Measurements from ENCODE around the gene CRACR2A. TPM values are rescaled to one million over a fixed set of nuclear protein-coding genes. Genes with fewer than 3 reads are reported as not detected.

CRACR2A gene
- polyA plus RNA-seq, 2 of the 4 experiments (the other 2 are of a cell fraction): 1.1 to 3.8 TPM

- CTCF ChIA-PET: interaction anchor here (1.4 kb wide), 1 partner anchor 329 kb away, joined by 4 read pairs; no protein-coding TSS in a partner anchor
- FAIRE-seq (no peak), DNase-seq (ENCODE audit: low read depth in 1 of 2, low spot score in 1 of 2) (no peak), ATAC-seq (no peak)
- no peaks in the 10 kb centered on the region for H3K4me1 ChIP-seq
- no peak overlapping the region for H3K4me2 ChIP-seq
- H3K9me3 ChIP-seq: no peaks in the 10 kb centered on the region
- H3K27ac ChIP-seq: no peak overlapping the region
- no peak overlapping the region for H3K4me3 ChIP-seq
- POLR2A ChIA-PET: no interaction called here
- 80% methylated on average over 14 of the region's 14 CpGs for WGBS (ENCODE audit: missing lambda C conversion rate)
- TF ChIP-seq TFCP2L1 (CRISPR knock-in tag; IDR thresholded peaks at IDR 0.05): no peak
- TF ChIP-seq NPAS2 (CRISPR knock-in tag; IDR thresholded peaks at IDR 0.05; ENCODE audit: borderline replicate concordance): no peak
These were observed 123.7 kb downstream of the CRACR2A start for GRCh38 chr12:3629057-3629830.

GRCh38 chr12:3628629-3629028, 124.3 kb downstream of the CRACR2A start:
- 52% methylated on average over 8 of the region's 8 CpGs for WGBS (ENCODE audit: missing lambda C conversion rate)
- Histone ChIP-seq H3K4me3 (no peak overlapping the region), H3K27ac (no peak overlapping the region), H3K4me1 (no peaks in the 10 kb centered on the region), H3K4me2 (no peak overlapping the region), H3K9me3 (no peaks in the 10 kb centered on the region)
- FAIRE-seq (no peak), DNase-seq (ENCODE audit: low read depth in 1 of 2, low spot score in 1 of 2) (no peak), ATAC-seq (no peak)
- CTCF ChIA-PET: interaction anchor here (1.4 kb wide), 1 partner anchor 328 kb away, joined by 4 read pairs; no protein-coding TSS in a partner anchor
- POLR2A ChIA-PET: no interaction called here
- TF ChIP-seq BHLHE40 (IDR thresholded peaks at IDR 0.05; ENCODE audit: low read depth, low read length): no peak
- TF ChIP-seq GATA3 (IDR thresholded peaks at IDR 0.05; ENCODE audit: borderline replicate concordance): no peak
- no peak for TF ChIP-seq ZFP36 (IDR thresholded peaks at IDR 0.05; ENCODE audit: borderline replicate concordance, partially characterized antibody)
- no peak for TF ChIP-seq JUNB (IDR thresholded peaks at IDR 0.05)
- no peak for TF ChIP-seq HMGXB4 (CRISPR knock-in tag; IDR thresholded peaks at IDR 0.05; ENCODE audit: borderline replicate concordance)
- TF ChIP-seq FOXS1 (CRISPR knock-in tag; IDR thresholded peaks at IDR 0.05): no peak
- no peak for TF ChIP-seq SREBF2 (IDR thresholded peaks at IDR 0.05)
- TF ChIP-seq MAX (IDR thresholded peaks at IDR 0.05): no peak
- TF ChIP-seq HEYL (CRISPR knock-in tag; IDR thresholded peaks at IDR 0.05): no peak
- no peak for TF ChIP-seq MYC (IDR thresholded peaks at IDR 0.05; ENCODE audit: borderline replicate concordance, low read length)
- TF ChIP-seq RAD21 (conservative IDR thresholded peaks at IDR 0.05 in 1 of 2, IDR thresholded peaks at IDR 0.05 in 1 of 2): no peak

- ATAC-seq: no peak
These were observed 125.6 kb downstream of the CRACR2A start for GRCh38 chr12:3627336-3627735.

More at GRCh38 chr12:3627336-3627735, 125.6 kb downstream of the CRACR2A start:
- H3K4me1 ChIP-seq: no peaks in the 10 kb centered on the region
- CTCF ChIA-PET: interaction anchor here (1.0 kb wide), 1 partner anchor 327 kb away, joined by 3 read pairs; no protein-coding TSS in a partner anchor
- H3K27ac ChIP-seq: no peak overlapping the region
- FAIRE-seq: no peak
- no peak overlapping the region for H3K4me3 ChIP-seq
- no peak overlapping the region for H3K4me2 ChIP-seq
- no peak for DNase-seq (ENCODE audit: low read depth in 1 of 2, low spot score in 1 of 2)
- WGBS (ENCODE audit: missing lambda C conversion rate): 61% methylated on average over 16 of the region's 16 CpGs
- TF ChIP-seq CTCF (IDR thresholded peaks at IDR 0.05) (no peak), ZC3H11A (IDR thresholded peaks at IDR 0.05) (no peak), ZFP36 (IDR thresholded peaks at IDR 0.05; ENCODE audit: borderline replicate concordance, partially characterized antibody) (no peak), KDM1A (IDR thresholded peaks at IDR 0.05; ENCODE audit: low read depth) (no peak), USF2 (IDR thresholded peaks at IDR 0.05) (no peak), POLR2A (IDR thresholded peaks at IDR 0.05; ENCODE audit: low read length) (no peak), NPAS2 (CRISPR knock-in tag; IDR thresholded peaks at IDR 0.05; ENCODE audit: borderline replicate concordance) (no peak), PBX3 (IDR thresholded peaks at IDR 0.05) (no peak), EHMT2 (IDR thresholded peaks at IDR 0.05; ENCODE audit: low read depth) (no peak), ESRRA (IDR thresholded peaks at IDR 0.05; ENCODE audit: borderline replicate concordance, low read length) (no peak), RAD21 (conservative IDR thresholded peaks at IDR 0.05 in 1 of 2, IDR thresholded peaks at IDR 0.05 in 1 of 2) (no peak), RNF2 (IDR thresholded peaks at IDR 0.05; ENCODE audit: borderline replicate concordance, low read depth) (no peak), ZSCAN20 (CRISPR knock-in tag; IDR thresholded peaks at IDR 0.05) (no peak), CBX8 (IDR thresholded peaks at IDR 0.05) (no peak), E2F6 (IDR thresholded peaks at IDR 0.05; ENCODE audit: borderline replicate concordance, low read depth) (no peak), NFE2L2 (conservative IDR thresholded peaks at IDR 0.05; ENCODE audit: low read length) (no peak), HOXA7 (CRISPR knock-in tag; IDR thresholded peaks at IDR 0.05) (no peak), JUNB (IDR thresholded peaks at IDR 0.05) (no peak)
- H3K9me3 ChIP-seq: no peaks in the 10 kb centered on the region
- POLR2A ChIA-PET: no interaction called here

Data from A549 (cell line).